ENCODE measurements around the gene MSX1. TPM values are rescaled to one million over a fixed set of nuclear protein-coding genes. Genes with fewer than 3 reads are reported as not detected.

MSX1 gene
- total and polyA plus RNA-seq, 2 of the 13 experiments (the other 11 are each of a cell fraction or from before 2014, with no cell fraction given): 12.1 to 14.9 TPM

DNA sequence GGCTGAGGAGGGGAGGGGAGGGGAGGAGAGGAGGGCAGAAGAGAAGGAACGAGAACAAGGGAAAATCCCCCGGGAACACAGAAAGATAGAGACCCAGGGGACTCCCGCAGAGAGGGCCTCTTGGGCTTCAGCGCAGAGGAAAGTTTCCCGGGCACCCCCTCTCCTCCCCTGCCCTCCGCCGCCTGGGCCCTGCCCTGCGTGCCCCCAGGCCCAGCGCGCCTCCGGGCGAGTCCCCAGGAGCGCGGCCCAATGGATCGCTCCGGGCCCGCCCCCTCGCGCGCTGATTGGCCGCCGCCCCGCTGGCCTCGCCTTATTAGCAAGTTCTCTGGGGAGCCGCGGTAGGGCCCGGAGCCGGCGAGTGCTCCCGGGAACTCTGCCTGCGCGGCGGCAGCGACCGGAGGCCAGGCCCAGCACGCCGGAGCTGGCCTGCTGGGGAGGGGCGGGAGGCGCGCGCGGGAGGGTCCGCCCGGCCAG is at the start of gene MSX1 (continued):
- TF ChIP-seq, protein P1, sequence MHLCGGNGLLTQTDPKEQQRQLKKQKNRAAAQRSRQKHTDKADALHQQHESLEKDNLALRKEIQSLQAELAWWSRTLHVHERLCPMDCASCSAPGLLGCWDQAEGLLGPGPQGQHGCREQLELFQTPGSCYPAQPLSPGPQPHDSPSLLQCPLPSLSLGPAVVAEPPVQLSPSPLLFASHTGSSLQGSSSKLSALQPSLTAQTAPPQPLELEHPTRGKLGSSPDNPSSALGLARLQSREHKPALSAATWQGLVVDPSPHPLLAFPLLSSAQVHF (CRISPR knock-in tag; IDR thresholded peaks at IDR 0.05): no peak
- TF ChIP-seq HDAC1 (CRISPR knock-in tag; IDR thresholded peaks at IDR 0.05) (peak; percentile 30; the same call in 1 of the 2 replicates), ZNF569 (CRISPR knock-in tag; IDR thresholded peaks at IDR 0.05; ENCODE audit: borderline replicate concordance) (no peak), ZNF552 (CRISPR knock-in tag; IDR thresholded peaks at IDR 0.05; ENCODE audit: borderline replicate concordance) (no peak), ZNF224 (CRISPR knock-in tag; IDR thresholded peaks at IDR 0.05) (no peak), CEBPG (CRISPR knock-in tag; IDR thresholded peaks at IDR 0.05) (no peak), ZBTB7B (CRISPR knock-in tag; IDR thresholded peaks at IDR 0.05) (no peak), MAFG (CRISPR knock-in tag; IDR thresholded peaks at IDR 0.05) (no peak), CENPX (CRISPR knock-in tag; IDR thresholded peaks at IDR 0.05) (no peak), ZNF747 (CRISPR knock-in tag; IDR thresholded peaks at IDR 0.05; ENCODE audit: borderline replicate concordance) (no peak), NFYC (CRISPR knock-in tag; IDR thresholded peaks at IDR 0.05) (peak; percentile 83), ISL2 (CRISPR knock-in tag; IDR thresholded peaks at IDR 0.05) (no peak), ZNF343 (CRISPR knock-in tag; IDR thresholded peaks at IDR 0.05) (no peak), ZNF83 (CRISPR knock-in tag; IDR thresholded peaks at IDR 0.05; ENCODE audit: borderline replicate concordance) (no peak), SMAD9 (CRISPR knock-in tag; IDR thresholded peaks at IDR 0.05) (no peak), RBM22 (optimal IDR thresholded peaks at IDR 0.05; ENCODE audit: low read length) (no peak), ZFX (CRISPR knock-in tag; IDR thresholded peaks at IDR 0.05; ENCODE audit: low read depth) (peak; percentile 94), BCL6 (CRISPR knock-in tag; IDR thresholded peaks at IDR 0.05) (peak; percentile 19; the same call in 1 of the 2 replicates), DR1 (CRISPR knock-in tag; IDR thresholded peaks at IDR 0.05) (peak; percentile 94), GZF1 (CRISPR knock-in tag; IDR thresholded peaks at IDR 0.05) (no peak)
- TF ChIP-seq, protein P2, sequence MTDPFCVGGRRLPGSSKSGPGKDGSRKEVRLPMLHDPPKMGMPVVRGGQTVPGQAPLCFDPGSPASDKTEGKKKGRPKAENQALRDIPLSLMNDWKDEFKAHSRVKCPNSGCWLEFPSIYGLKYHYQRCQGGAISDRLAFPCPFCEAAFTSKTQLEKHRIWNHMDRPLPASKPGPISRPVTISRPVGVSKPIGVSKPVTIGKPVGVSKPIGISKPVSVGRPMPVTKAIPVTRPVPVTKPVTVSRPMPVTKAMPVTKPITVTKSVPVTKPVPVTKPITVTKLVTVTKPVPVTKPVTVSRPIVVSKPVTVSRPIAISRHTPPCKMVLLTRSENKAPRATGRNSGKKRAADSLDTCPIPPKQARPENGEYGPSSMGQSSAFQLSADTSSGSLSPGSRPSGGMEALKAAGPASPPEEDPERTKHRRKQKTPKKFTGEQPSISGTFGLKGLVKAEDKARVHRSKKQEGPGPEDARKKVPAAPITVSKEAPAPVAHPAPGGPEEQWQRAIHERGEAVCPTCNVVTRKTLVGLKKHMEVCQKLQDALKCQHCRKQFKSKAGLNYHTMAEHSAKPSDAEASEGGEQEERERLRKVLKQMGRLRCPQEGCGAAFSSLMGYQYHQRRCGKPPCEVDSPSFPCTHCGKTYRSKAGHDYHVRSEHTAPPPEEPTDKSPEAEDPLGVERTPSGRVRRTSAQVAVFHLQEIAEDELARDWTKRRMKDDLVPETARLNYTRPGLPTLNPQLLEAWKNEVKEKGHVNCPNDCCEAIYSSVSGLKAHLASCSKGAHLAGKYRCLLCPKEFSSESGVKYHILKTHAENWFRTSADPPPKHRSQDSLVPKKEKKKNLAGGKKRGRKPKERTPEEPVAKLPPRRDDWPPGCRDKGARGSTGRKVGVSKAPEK (CRISPR knock-in tag; IDR thresholded peaks at IDR 0.05; ENCODE audit: borderline replicate concordance): no peak
- TF ChIP-seq, protein P3, sequence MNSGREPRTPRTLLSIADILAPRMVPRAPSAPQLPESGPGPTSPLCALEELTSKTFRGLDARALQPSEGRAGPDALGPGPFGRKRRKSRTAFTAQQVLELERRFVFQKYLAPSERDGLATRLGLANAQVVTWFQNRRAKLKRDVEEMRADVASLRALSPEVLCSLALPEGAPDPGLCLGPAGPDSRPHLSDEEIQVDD (CRISPR knock-in tag; IDR thresholded peaks at IDR 0.05; ENCODE audit: borderline replicate concordance): no peak
- TF ChIP-seq, protein P4, sequence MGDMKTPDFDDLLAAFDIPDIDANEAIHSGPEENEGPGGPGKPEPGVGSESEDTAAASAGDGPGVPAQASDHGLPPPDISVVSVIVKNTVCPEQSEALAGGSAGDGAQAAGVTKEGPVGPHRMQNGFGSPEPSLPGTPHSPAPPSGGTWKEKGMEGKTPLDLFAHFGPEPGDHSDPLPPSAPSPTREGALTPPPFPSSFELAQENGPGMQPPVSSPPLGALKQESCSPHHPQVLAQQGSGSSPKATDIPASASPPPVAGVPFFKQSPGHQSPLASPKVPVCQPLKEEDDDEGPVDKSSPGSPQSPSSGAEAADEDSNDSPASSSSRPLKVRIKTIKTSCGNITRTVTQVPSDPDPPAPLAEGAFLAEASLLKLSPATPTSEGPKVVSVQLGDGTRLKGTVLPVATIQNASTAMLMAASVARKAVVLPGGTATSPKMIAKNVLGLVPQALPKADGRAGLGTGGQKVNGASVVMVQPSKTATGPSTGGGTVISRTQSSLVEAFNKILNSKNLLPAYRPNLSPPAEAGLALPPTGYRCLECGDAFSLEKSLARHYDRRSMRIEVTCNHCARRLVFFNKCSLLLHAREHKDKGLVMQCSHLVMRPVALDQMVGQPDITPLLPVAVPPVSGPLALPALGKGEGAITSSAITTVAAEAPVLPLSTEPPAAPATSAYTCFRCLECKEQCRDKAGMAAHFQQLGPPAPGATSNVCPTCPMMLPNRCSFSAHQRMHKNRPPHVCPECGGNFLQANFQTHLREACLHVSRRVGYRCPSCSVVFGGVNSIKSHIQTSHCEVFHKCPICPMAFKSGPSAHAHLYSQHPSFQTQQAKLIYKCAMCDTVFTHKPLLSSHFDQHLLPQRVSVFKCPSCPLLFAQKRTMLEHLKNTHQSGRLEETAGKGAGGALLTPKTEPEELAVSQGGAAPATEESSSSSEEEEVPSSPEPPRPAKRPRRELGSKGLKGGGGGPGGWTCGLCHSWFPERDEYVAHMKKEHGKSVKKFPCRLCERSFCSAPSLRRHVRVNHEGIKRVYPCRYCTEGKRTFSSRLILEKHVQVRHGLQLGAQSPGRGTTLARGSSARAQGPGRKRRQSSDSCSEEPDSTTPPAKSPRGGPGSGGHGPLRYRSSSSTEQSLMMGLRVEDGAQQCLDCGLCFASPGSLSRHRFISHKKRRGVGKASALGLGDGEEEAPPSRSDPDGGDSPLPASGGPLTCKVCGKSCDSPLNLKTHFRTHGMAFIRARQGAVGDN (CRISPR knock-in tag; IDR thresholded peaks at IDR 0.05): peak; percentile 71
- TF ChIP-seq, protein P5, sequence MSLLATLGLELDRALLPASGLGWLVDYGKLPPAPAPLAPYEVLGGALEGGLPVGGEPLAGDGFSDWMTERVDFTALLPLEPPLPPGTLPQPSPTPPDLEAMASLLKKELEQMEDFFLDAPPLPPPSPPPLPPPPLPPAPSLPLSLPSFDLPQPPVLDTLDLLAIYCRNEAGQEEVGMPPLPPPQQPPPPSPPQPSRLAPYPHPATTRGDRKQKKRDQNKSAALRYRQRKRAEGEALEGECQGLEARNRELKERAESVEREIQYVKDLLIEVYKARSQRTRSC (CRISPR knock-in tag; IDR thresholded peaks at IDR 0.05; ENCODE audit: low read depth): no peak
